K562 (cell line): ENCODE data around the gene PDE4D.

Experiments used
- BHLHE40 ChIP-seq: IDR thresholded peaks from 2 replicates; pipeline ENCODE4 v1.6.1; 2011; ENCODE audit warnings: low read length, improper control_type of control experiment
- KLF16 ChIP-seq: IDR thresholded peaks from 2 replicates; pipeline ENCODE4 v1.6.1; 2016; ENCODE audit warnings: antibody characterized with exemption
- MAFG ChIP-seq: fragments of 450-650 bp; conservative IDR thresholded peaks from 2 replicates; pipeline ENCODE4 v1.6.1; 2016; ENCODE audit warnings: missing genetic modification characterization, missing compliant biosample characterization

DNA sequence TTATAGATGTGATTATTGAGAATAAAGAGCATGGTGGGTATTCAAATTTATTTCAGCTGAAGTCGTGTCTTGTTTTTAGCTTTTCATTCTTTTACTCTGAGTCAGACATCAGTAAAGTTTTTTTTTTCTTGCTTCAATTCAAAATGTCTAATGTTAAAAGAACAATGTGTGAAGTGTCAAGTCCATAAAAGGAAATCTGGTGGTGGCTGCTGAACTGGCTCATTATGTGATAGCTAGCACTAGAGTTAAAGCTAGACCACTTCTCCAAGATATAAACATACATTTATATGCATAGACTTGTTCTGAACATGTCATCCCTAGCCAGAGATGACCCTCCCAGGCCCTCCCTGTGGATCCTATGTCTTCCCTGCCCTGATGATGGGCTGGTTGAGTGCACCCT, 972.4 kb downstream of the PDE4D start:
- TF ChIP-seq MAFG (no peak), BHLHE40 (no peak), KLF16 (no peak)
